ENCODE measurements around the gene SYNPO2.
"Not testable (repeated sequence)": the region's sequence is repeated elsewhere in the genome, so short reads cannot be mapped to it uniquely, and the experiment has no call there.

Gene SYNPO2

GRCh38 chr4:119003001-119003400, 114.3 kb downstream of the SYNPO2 start:
- DNase-seq = not testable (repeated sequence)

GRCh38 chr4:119005928-119006460, 117.3 kb downstream of the SYNPO2 start:
- DNase-seq = no peak

DNA sequence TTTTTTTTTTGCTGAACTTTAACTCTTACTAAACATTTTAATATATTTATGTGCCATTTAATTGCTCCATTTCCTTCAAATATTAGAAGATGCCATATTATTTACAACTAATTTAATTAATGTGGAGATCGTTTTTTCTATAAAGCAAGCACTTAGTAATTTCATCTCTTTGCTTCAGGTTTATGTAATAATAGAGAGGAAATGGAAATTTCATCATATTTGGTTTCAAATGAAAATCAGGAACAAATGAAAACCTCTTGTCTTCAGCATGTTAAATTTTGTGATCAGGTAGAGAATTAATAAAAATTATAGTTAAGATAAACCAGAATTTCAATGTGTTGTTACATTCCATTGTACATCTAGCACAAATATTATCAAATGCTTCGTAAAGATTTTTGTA, 120.1 kb downstream of the SYNPO2 start:
- DNase-seq = no peak

DNA sequence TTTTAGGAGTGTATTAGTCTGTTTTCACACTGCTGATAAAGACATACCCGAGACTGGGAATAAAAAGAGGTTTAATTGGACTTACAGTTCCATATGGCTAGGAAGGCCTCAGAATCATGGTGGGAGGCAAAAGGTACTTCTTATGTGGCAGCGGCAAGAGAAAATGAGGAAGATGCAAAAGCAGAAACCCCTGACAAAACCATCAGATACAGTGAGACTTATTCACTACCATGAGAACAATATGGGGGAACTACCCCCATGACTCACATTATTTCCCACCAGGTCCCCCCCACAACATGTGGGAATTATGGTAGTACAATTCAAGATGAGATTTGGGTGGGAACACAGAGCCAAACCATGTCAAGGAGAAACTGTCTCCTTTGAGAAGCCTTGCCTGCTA, 121.6 kb downstream of the SYNPO2 start:
- not testable (repeated sequence) for DNase-seq

DNA sequence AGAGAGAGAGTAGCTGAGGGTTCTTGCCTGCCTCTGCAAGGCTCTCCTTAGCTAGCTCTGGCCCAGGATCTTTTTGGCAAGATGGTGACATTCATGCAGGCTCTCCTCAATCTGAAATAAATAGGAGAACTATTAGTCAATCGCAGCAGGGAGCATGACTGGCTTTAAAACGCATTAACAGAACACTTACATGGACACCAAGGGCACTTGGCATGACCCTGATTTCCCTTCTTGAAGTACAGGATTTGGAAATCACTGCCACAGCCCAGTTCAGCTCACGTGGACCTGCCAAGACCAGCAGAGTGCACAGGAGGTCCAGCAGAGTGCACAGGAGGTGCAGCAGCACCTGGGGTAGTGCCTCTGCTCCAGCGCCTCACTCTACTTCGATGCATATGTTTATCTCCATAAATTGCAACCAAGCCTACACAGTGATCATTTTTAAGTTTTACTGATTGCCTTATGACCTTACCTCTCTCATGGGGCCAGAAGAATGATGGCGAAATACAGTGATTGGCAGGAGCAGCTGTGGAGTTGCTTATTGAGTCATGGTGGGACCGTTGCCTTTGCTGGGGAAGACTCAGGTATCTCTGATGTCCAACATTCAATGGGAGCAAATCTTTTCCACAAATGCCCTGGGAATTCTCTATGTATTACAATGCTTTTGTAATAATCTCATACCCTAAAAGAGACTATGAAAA, 122.4 kb downstream of the SYNPO2 start:
- DNase-seq = no peak

DNA sequence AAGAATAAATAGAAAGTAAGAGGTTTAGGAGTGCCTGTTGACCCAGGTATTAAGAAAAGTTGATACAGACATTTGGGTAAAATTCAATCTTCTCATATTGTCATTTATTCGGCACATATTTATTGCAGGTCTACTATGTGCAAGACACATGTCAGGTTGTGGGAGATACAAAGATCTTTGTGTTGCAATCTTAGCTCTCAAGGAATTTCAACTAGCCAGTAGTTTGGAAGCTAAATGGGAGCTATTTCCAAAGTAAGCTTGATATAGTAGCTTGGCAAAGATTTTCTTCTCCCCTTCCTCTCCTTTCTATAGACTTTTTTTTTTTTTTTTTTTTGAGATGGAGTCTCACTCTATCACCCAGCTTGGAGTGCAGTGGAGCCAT, 122.9 kb downstream of the SYNPO2 start:
- no peak for DNase-seq

DNA sequence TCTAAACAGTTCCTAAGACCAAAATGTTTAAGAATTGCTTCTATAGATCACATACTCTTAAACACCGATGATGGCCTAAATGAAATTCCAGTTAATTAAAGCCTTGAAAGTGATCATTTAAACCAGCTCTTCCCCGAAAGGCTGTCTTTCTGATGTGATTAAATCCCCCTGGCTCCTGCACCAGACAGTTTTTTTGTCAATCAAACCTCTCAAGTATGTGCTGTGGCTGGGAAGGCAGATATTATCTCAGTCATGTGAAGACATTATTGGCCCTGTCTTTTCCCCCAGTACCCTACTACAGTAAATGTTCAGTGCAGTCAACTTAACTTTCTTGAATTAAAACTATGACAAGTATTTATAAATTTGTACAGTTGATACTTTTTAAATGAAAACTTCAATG, 126.0 kb downstream of the SYNPO2 start:
- no peak for DNase-seq

DNA sequence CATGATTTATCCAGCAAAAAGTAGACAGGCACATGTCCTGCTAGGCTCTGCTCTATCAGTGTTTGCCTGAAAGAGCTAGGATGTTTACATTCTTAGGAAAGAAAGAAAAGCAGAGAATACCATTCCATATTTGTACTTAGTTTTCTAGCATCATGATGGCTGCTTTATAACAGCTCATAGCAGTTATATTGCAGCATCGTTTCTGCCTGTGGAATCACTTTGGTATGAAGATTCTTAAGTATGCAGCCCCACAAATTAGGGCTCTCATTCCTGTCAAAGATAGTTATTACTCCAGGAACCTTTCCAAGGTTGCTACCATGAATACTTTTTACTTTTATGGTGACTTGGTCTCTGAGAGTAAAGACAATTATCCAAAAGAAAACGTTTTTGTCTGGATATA, 128.0 kb downstream of the SYNPO2 start:
- DNase-seq = no peak

DNA sequence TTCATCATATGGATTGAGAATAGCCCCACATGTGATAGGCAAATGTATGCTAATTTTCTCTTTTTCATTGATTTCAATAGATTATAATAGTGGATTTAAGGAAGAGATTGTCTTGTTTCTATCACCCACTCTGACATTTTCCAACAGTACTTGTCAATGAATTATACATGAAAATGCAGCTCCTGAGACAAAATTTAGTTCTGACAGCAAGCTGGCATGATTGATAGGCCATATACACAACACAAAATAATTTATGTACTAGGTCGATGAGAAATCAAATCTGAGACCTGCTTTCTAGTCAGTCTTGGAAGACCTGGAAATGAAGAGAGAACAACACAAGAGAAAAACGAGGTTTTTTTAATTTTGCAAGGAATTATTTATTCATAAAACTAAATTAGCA, 129.0 kb downstream of the SYNPO2 start:
- DNase-seq = no peak

DNA sequence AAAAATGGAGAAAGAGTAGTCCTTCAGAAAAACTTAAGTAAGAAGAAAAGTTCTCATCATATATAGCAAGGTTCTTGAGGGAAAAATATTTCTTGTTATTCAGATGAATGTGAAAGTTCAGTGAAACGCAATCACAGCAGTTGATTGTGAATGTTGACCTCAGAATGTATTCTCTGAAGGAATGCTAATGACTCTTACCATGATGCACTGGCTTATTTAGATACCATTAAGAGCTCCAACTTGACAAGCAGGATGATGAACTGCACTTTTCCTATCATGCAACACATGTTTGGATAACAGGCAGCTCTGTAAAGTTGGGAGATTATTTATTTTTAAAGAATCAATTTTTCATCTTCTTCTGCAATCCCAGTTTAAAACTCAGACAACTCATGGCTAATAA, 131.5 kb downstream of the SYNPO2 start:
- DNase-seq = no peak

DNA sequence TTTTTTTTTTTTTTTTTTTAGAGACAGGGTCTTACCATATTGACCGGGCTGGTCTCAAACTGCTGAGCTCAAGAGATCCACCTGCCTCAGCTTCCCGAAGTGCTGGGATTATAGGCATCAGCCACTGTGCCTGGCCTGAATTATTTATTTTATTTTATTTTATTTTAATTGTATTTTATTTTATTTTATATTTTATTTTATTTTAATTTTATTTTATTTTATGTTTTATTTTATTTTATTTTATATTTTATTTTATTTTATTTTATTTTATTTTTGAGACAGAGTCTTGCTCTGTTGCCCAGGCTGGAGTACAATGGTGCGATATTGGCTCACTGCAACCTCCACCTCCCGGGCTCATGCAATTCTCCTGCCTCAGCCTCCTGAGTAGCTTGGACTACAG, 133.9 kb downstream of the SYNPO2 start:
- not testable (repeated sequence) for DNase-seq

DNA sequence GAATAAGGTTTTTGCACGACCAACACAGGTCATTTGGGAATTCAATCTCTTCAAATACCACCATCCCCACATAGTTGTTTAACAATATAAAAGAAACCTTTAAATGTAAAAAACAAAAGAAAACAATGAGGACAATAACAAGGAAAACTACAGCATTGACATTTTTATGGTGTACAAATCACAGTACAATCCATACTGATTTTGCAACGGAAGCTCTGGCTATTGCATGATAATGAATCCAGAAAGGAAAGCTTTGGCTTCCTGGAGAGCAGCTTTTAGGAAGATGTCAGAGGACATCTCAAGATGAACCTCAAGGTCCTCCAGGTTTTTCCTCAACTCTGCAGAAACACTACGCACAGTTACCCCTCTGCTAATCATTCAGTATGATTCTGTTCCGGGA, 135.4 kb downstream of the SYNPO2 start:
- no peak for DNase-seq

DNA sequence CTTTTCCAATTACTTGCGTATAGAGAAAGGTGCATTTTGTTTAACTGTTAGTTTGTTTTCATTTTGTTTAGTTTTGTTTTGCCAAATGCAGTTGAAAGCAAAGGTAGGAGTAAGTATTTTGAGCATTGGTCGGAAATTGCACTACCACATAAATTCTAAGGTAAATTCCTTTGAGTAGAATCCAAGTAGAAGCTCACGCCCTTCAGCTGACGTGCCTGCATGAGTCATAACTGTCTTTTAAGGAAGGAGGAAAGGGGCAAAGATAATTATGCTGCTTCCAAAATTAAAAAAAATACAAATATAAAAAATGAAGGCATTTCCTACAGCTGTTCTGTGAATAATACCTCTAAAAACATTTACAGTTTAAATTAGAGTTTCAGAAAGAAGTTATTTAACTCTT, 136.8 kb downstream of the SYNPO2 start:
- no peak for DNase-seq

GRCh38 chr4:119025916-119026661, 137.4 kb downstream of the SYNPO2 start:
- no peak for DNase-seq

DNA sequence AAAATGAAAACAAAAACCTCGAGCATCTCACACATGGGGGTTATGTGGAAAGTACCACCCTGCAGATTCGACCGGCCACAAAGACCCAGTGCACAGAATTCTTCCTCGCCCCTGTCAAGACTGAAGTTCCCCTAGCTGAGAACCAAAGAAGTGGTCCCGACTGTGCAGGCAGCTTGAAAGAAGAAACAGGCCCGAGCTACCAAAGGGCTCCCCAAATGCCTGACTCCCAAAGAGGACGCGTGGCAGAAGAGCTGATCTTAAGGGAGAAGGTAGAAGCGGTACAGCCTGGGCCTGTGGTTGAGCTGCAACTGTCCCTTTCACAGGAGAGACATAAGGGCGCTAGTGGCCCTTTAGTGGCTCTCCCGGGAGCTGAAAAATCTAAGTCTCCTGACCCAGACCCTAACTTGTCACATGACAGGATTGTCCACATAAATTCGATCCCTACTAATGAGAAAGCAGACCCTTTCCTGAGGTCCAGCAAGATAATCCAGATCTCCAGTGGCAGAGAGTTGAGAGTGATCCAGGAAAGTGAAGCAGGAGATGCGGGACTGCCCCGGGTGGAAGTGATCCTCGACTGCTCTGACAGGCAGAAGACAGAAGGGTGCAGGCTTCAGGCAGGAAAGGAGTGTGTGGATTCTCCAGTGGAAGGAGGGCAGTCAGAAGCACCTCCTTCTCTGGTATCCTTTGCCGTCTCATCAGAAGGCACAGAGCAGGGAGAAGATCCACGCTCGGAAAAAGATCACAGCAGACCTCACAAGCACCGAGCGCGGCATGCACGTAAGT, 138.2 kb downstream of the SYNPO2 start:
- DNase-seq = no peak

- no peak for DNase-seq
Observed at GRCh38 chr4:119027811-119028210, 139.2 kb downstream of the SYNPO2 start.

DNA sequence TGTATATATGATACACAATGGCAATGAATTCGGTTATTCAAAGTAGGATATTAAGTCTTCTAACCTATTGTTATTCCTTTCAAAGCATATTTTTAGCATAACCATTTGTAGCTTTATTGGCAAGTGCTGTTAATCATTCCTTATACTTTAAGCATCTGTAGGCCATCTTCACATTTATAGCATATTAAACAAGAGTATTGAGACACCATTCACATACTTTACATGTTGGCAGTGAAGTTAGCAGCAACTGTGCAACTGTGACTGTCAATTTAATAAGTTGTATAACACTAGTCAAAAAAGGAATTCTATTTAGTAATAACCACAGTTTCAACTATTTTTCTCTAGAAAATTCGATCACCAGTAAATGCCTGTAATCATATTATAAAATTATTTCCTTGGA, 139.6 kb downstream of the SYNPO2 start:
- no peak for DNase-seq

GRCh38 chr4:119029847-119030535, 141.3 kb downstream of the SYNPO2 start:
- DNase-seq = no peak

- no peak for DNase-seq
Observed at GRCh38 chr4:119030536-119030890, 141.9 kb downstream of the SYNPO2 start.

DNA sequence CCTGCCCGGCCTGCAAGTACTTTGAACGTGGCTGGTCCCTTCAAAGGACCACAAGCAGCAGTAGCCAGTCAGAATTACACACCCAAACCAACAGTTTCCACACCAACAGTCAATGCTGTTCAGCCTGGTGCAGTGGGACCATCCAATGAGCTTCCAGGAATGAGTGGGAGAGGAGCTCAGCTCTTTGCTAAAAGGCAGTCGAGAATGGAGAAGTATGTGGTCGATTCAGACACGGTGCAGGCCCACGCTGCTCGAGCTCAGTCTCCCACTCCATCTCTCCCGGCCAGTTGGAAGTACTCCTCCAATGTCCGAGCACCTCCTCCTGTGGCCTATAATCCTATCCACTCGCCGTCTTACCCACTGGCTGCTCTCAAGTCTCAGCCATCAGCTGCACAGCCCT, 142.6 kb downstream of the SYNPO2 start:
- no peak for DNase-seq

DNA sequence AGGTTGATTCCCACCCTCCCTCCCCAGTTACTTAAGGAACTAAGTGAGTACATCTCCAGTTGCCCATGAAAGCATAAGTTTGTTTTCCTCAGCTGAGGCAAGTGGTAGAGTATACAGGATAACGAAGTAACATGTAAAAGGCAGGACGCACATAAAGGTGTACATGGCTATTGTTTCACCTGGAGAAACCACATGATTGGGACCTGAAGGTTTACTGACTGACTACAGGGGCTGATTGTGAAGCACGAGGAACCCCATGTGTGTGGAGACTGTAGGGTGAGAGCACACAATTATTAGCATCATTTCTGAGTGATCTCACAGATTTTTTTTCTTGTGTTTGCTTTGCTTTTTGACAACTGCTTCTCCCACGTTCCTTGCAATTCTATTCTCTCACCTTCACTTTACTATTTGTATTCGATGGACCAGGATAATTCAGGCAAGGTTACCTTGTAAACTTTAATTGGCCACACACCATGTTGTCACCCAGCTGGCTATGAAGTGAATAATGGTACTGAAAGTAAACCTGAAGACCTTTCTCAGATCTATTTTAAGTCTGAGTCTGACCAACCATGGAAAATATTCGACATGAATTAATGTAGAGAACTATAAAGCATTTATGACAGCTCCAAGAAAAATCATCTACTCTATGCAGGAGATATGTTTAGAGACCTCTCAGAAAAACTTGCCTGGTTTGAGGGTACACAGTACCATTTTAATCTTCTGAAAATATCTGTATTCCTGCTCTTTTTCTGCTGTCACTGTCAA, 144.4 kb downstream of the SYNPO2 start:
- no peak for DNase-seq

DNA sequence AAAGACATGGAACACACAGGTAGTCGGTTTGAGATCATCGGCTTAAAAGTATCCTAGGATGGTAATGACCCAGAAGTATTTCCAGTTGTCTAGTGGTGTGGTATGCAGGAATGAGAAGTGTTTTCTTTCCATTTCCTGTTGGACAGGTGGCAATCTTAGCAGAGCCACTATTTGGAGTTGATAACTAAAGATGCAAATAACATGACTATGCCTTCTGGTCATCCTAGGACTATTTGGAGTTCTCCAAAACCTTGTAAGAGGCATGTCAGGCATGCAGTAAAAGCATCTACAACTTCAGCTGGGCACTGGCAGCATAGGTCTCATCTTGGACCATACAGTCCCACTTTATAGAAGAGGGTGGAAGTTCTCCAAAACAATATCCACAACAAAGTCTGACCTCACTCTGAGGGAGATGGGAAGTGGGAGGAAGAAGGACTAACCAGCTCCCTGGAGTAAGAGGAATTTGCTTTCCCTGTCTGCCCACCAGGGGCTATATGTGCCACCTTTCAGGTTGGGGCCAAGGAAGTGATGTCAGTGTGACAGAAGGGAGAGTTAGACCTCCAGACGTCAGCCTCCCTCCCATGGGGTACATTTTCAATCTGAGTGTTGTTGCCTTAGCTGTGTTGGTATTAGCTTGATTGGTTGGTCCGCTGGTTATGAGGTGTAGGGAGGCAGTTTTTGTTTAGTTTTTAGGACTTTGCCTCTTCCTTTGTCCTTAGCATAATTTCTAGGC, 145.8 kb downstream of the SYNPO2 start:
- DNase-seq = no peak
